ENCODE measurements around the gene TRABD2B. TPM values are rescaled to one million over a fixed set of nuclear protein-coding genes. Genes with fewer than 3 reads are reported as not detected.

The TRABD2B gene
- total RNA-seq, 1 experiment from 2014 or later, result 0.05 TPM

DNA sequence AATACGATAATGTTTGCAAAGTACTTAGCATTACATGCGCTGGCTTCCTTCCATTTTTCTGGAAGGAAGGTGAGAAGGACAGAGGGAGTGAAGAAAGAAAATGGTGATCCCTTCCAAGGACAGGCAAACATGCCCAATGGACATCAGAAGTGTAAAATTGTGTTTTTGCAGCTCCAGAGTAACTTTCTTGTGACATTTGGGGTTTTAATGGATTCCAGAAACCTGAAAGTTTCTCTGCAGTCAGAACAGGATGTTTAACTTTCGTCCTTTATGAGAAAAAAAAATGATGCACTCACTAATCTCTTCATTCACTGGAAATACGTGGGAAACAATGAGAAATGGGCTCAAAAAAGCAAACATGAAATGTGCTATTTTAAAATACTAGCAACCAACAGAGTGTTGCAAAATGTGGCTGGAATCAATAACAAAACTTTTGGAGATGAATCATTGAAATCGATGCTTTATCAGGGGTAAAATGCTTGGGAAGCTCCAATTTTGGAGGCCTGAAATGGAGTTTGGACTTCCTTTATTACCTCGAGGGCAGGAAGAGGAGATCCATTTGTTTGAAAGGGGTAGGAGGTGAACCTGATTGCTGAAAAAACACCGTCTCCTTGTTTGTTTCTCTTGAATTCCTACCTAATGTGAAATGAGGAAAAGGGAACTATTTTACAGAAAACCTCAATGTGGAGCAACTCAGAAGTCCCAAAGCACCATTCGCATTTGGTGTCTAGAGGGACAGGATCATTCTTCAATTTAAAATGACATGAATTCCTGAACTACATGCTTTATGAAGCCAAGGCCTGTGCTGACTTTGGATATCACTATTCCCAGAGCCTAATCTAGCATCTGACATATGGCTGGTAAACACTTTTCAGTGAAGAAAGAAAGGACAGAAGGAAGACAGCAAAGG is 129.5 kb downstream of the TRABD2B start (continued):
- TF ChIP-seq POLR2A (IDR thresholded peaks at IDR 0.05; ENCODE audit: borderline replicate concordance, extremely low read depth, insufficient read depth, insufficient read length) (no peak), ELF1 (IDR thresholded peaks at IDR 0.05; ENCODE audit: borderline replicate concordance, low read depth) (no peak), YY1 (IDR thresholded peaks at IDR 0.05; ENCODE audit: extremely low read depth, insufficient replicate concordance, low read depth, low read length) (no peak)

- ChIA-PET CTCF (no interaction called here), RAD21 (ENCODE audit: low non-redundant PET in 1 of 2, low total read pairs in 2 of 2, uncharacterized antibody in 2 of 2, unreplicated experiment in 2 of 2) (no interaction called here), POLR2A (no interaction called here)
- ATAC-seq (no peak), DNase-seq (ENCODE audit: low read depth, low spot score) (no peak)
- intact Hi-C loops (cut with micrococcal nuclease), result no loop called here
- no peaks in the 10 kb centered on the region for H3K9me2 ChIP-seq (ENCODE audit: insufficient read depth)
- no peaks in the 10 kb centered on the region for H3K36me3 ChIP-seq (ENCODE audit: control insufficient read depth in 1 of 2, insufficient read depth in 2 of 2, low read length in 2 of 2)
- no peak overlapping the region for H3K4me2 ChIP-seq (ENCODE audit: low read length)
- no peaks in the 10 kb centered on the region for H3K79me2 ChIP-seq (ENCODE audit: insufficient read depth, low read length)
- H2AFZ ChIP-seq (ENCODE audit: low read depth, low read length, poor library complexity, severe bottlenecking), result no peak overlapping the region
- no peaks in the 10 kb centered on the region for H4K20me1 ChIP-seq (ENCODE audit: insufficient read depth)
- TF ChIP-seq SP1 (IDR thresholded peaks at IDR 0.05; ENCODE audit: low read depth) (no peak), POLR2AphosphoS5 (IDR thresholded peaks at IDR 0.05; ENCODE audit: low read depth, low read length) (no peak)
- no TSS peak for BruUV-seq (replicated peaks)
- no peak overlapping the region for H3K4me3 ChIP-seq (replicated peaks in 1 of 2; ENCODE audit: low read depth in 1 of 2, low read length in 2 of 2)
- no peak overlapping the region for H3K27ac ChIP-seq (ENCODE audit: low read depth, low read length)
- H3K9me3 ChIP-seq (ENCODE audit: control insufficient read depth in 1 of 2, insufficient read depth in 1 of 2, low read depth in 1 of 2, low read length in 2 of 2), result no peaks in the 10 kb centered on the region
- H3K27me3 ChIP-seq (ENCODE audit: insufficient read depth, low read length), result peaks cover 8% of the 10 kb centered on the region; the same call in 1 of the 2 replicates
- H3K4me1 ChIP-seq (ENCODE audit: control insufficient read depth in 1 of 2, insufficient read depth in 2 of 2, low read length in 2 of 2), result peaks cover 3 to 6% of the 10 kb centered on the region in 2 experiments
- no peak overlapping the region for H3K9ac ChIP-seq (ENCODE audit: low read length)
Measured at GRCh38 chr1:47866601-47867437, 130.4 kb downstream of the TRABD2B start.

Measured in HCT116 (cell line).